Stimulated activated CD4-positive, alpha-beta T cell treated with anti-CD3 and anti-CD28 coated beads, Interleukin-4, amount 100 ng/mL, for 4 hours (primary cell): ENCODE results near the gene RNF214.

ENCODE experiments used
- DNase-seq, 2 experiments: peaks; one replicate each; pipeline ENCODE4 v3.0.0-alpha.2; 2020

RNF214 gene

GRCh38 chr11:117289795-117290194 is 57.3 kb downstream of the RNF214 start:
- no peak for DNase-seq

DNA sequence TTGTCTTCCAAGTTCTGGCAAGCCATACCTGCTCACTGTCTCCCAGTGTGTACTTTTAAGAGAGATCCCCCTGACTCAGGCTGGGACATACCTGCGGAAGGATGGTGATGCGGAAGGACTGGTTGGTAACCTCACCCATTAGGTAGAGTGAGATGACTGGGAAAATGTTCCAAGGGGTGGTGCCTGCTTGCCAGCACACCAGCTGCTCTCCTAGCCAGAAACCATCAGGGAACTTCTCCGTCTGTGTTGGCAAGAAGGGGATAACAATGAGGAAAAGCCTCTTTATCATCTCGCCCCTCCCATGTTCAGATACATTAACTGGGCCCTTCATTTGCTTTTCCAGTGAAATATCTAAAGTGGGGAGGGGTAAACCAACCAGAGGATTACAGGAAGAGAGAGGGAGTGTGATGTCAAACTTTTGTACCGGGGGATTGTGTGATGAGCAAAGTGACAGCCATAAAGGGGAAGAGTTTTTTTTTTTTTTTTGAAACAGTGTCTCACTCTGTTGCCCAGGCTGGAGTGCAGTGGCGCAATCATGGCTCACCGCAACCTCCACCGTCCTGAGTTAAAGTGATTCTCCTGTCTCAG is 58.4 kb downstream of the RNF214 start, which contains the start of gene BACE1-AS:
Gene BACE1-AS, plus strand, starts transcription at position 538 of the 588 bp plus-strand sequence.
- DNase-seq, result no peak

DNA sequence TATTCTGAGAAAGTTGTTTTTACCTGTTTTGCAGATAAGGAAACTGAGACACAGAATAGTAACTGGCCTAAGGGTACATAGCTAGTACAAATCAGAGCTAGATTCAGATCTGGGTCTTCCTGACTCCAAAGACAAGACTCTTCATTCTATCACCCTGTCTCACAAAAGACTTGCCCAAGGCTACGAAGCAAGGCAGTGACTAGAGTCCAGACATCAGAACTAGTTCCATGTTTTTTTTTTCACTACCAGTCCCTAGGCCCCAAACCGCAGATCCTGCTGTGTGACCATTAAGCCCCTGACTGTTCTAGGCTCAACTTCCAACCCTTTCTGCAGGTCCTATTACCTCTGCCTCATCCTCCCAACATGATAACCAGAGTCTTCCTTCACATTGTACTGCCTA is 60.1 kb downstream of the RNF214 start:
- DNase-seq, result no peak

DNA sequence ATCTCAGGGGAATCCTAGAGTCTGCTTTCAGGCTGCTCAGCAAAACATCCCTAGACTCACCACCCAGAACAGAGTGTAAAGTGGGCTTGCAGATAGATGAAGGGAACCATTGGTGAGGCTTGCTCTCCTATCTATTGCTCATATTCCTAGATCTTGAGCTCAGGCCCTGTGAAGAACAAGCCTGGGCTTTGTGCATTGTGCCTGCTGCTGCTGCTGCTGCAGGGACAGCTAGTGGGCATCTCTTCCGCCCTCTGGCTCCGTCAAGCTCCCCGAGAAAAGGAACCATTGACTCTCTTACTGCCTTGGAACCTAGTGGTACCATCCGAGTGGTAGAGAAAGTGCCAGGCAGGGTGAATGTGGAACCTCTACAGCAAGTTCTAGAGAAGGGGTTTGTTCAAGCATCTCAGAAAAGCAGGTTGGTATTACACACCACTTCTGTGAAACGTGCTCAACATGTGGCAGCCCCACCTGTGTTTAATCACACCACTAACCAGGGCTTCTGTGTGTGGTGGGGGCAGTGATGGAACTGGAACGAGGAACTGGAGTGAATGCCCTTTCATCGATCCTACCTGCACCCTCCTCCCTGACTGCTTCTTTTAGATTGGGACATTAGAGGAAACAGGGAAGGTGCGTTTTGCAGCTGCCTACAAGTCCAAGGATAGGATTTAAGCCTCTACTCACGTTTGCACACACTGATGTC is 63.1 kb downstream of the RNF214 start:
- DNase-seq, result no peak

DNA sequence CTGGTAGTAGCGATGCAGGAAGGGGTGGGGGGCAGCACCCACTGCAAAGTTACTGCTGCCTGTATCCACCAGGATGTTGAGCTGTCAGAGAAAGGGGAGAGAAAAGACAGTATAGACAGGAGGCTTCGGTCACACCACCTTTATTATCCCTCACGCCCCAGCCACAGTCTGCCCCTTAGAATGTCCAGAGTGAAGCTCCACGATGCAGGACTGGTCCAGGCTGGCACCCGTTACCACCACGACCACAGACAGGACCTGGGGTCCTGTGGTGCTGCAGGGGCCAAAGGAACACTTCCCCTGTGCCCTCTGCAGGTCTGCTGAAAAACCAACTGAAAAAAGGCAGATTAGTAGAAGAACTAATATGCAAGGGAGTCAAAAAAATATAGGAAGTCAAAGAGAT is 64.4 kb downstream of the RNF214 start:
- DNase-seq, result no peak

DNA sequence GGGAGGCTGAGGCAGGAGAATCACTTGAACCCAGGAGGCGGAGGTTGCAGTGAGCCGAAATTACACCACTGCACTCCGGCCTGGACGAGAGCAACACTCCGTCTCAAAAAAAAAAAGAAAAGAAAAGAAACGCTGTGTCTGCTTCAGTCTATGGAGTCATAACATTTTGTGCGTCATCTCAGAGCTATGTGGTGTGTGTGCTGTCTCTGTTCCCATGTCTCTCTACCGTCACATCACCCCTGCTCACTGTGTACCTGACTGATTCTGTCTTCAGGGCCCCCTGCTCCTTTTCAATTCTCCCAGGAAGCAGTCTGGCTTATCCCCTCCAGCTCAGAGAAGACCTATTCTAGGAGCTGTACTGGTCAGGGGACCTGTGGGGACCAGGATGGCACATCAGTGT is 65.7 kb downstream of the RNF214 start:
- no peak for DNase-seq

- no peak for DNase-seq
These were observed 67.1 kb downstream of the RNF214 start for GRCh38 chr11:117299351-117300282.

GRCh38 chr11:117300283-117300663 is 67.8 kb downstream of the RNF214 start:
- no peak for DNase-seq

DNA sequence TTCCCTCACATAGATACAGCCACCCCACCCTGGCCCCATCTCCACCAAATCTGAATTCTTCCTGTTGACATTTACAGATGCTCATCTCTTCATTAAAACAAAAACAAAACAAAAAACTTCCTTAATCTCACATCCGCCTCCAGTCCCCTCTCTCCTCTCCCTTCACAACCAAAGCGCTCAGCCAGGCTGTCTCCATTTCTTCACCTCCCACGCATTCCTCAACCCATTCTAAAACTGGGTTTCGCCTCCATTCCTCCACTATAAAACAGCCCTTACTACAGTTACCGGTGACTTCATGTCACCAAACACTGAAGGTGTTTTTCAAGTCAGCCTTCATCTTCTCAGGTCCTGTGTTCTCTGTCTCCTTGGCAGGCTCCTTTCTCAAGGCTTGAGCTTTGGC is 68.3 kb downstream of the RNF214 start:
- no peak for DNase-seq

GRCh38 chr11:117302228-117302627 is 69.8 kb downstream of the RNF214 start:
- no peak for DNase-seq

DNA sequence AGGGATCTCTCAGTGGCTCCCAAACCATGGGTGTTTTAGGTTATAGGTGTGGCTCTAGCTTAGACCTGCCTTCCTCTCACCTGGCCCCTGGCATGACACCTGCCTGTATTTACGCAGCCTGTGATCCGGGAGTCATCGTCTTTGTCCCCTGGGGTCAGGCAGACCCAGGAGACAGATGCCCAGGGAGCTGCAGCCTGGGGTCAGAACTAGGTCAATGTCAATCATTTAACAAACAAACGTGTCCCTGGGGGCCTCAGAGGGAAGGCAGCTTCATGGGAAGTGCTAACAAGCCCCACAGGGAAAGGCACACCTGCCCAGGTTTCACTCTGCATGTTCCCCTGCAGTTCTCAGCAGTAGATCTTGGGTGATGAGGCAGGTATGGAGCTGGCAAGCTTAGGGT is 70.6 kb downstream of the RNF214 start:
- no peak for DNase-seq

DNA sequence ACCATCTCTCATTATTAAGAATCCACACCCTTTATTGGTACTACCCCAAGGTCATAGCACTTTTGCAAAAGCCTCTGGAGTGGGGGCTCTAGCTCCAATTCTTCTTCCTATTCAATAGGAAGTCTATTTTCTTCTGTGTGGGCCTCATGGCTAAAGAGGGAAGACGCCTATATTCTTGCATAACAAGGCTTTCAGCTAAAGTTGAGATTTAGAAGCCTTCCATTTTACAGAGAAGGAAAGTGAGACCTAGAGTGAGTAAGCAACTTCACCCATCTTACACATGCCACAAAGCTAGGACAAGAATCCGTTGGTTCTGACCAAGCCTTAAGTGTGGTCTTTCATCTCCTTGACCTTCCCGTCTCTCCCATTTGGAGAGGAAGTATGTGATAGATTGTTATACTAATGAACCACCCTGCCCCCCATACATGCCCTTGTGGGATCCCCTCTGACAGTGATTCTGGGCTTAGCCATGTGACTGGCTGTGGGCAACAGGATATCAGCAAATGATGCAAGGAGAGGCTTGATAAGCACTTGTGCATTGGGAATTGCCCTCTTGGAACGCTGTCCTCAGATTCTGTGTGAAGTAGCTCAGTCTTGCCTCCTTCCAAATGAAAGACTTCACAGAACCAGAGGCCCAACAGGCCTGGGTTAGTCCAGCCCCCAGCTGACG is 71.3 kb downstream of the RNF214 start:
- no peak for DNase-seq

DNA sequence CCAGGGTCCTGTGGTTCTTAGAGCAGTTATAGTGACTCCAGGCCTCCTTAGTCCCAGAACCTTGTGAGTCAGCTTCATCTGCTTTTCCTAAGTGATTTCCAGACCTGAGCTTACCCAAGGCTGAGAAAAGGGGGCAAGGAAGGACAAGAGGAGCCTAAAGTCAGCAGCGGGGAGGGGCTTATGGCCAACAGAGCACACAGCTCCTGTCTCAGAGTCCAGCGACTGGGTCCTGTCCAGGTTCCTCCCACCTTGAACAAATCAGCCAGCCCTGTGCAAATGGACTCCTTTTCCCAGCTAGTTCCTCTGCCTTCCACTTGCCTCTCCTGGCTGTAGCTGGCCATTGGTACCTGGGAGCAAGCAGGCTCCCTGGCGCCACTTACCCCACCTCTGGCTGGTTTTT is 72.7 kb downstream of the RNF214 start:
- DNase-seq, result no peak

DNA sequence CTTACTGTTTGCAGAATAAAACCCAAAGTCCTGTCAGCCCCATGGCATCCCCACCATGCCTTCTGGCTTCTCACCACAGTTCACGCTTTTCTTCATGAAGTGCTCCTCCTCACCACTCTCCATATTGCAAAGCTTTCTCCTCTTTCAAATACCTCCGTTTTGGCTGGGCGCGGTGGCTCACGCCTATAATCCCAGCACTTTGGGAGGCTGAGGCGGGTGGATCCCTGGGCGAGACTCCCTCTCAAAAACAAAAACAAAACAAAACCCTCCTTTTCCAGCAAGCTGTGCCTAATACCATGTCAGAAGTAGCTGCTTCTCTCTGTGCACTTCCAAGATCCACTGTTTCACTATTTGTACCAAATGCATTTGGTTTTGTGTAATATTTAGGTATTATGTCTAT is 76.8 kb downstream of the RNF214 start:
- DNase-seq, result no peak

DNA sequence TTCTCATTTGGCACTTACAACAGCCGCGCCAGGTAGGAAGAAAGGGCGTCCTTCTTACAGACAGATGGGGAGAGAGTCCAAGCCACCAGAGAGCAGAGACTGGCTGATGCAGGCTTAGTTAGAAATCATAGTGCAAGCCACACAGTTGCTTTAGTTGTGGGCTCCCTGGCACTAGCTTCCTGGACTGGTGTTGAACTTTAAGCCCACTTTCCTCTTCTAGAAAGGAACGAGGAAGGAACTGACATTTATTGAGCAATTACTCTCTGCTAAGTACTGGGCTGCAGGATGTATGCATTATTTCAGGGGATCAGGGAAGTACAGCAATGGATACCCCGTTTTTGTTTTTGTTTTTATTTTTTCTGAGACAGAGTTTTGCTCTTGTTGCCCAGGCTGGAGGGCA is 80.6 kb downstream of the RNF214 start:
- DNase-seq, result no peak

- DNase-seq, result no peak
These were observed 81.6 kb downstream of the RNF214 start for GRCh38 chr11:117313828-117314768.

- DNase-seq, result no peak
These were observed 82.4 kb downstream of the RNF214 start for GRCh38 chr11:117314840-117315239.

DNA sequence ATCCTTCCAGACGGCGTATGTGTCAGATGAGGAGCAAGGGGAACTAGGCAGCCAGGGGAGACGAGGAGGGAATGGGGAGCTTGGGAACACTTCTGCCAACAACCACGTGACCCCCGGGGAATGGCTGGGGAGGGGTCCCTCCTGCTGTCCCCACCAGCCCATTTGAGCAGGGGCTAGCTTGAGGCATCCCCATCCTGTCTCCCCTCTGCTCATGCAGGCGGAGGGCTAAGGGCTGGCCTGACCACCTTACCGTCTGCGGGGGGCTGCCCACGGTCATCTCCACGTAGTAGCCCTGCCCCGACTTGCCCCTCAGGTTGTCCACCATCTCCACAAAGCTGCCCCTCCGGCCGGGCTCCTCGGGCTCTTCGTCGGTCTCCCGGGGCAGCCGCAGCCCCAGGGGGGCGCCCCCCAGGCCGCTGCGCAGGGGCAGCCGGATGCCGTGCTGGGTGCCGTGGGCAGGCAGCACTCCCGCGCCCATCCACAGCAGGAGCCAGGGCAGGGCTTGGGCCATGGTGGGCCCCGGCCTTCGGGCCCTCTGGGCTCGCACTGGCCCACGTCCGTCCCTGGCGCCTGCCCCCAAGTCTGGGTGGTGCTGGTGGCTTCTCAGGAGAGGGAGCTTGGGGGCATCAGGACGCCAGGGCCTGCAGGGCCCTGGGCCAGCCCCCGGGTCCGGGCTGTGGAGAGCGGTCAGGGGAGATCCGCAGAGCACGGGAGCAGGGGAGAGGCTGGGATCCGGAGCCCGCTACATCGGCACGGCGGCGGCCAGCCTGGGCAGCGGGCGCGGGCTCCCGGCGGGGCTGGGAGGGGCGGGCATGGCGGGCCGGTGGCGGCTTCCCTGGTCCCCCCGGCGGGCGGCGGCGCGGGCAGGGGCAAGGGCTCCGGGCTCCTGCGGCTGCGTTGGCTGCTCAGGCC is 83.1 kb downstream of the RNF214 start:
- DNase-seq, result peak in 1 of 2 experiments; percentile 9

GRCh38 chr11:117316197-117316961 is 83.9 kb downstream of the RNF214 start, which contains the start of gene BACE1:
Gene BACE1, minus strand, starts transcription at chr11:117316256. Its CDS starts 461 bp downstream, at chr11:117315795.
- no peak for DNase-seq

- no peak for DNase-seq
These were observed 86.3 kb downstream of the RNF214 start for GRCh38 chr11:117318738-117319137.
